Right cardiac atrium (tissue), 5 donors: Measurements from ENCODE around the gene RALGPS2. TPM values are rescaled to one million over a fixed set of nuclear protein-coding genes. Genes with fewer than 3 reads are reported as not detected.
"Not testable (repeated sequence)": the region's sequence is repeated elsewhere in the genome, so short reads cannot be mapped to it uniquely, and the experiment has no call there.

Experiments used
- ATAC-seq, 2 donors: fragments of 200-7000 bp; cut with Tn5 transposase; one replicate each; pipeline versions ENCODE4 v1.8.0 to v1.9.1; 2020; ENCODE audit warnings: moderate library complexity in 2 of 2, mild to moderate bottlenecking in 1 of 2
- DNase-seq, 3 donors: peaks; one replicate each; pipeline ENCODE4 v3.0.0-alpha.2; 2020
- H3K27ac ChIP-seq: one replicate; pipeline ENCODE4 v1.5.1; 2013; ENCODE audit warnings: mild to moderate bottlenecking, low read length, control low read depth, moderate library complexity
- H3K27me3 ChIP-seq: one replicate; pipeline ENCODE4 v1.6.1; 2013; ENCODE audit not compliant: control insufficient read depth, insufficient read depth
- H3K4me1 ChIP-seq: one replicate; pipeline ENCODE4 v1.6.1; 2013; ENCODE audit warnings: low read length; ENCODE audit not compliant: control insufficient read depth, insufficient read depth
- H3K4me3 ChIP-seq: one replicate; pipeline ENCODE4 v1.5.1; 2013; ENCODE audit warnings: low read length, control low read depth
- H3K9me3 ChIP-seq: one replicate; pipeline ENCODE4 v1.6.1; 2013; ENCODE audit warnings: low read length; ENCODE audit not compliant: control insufficient read depth
- WGBS: extraction: QIAGEN DNeasy Blood & Tissue Kit; methylation state at CpG from one replicate; pipeline ENCODE4 v1.1.7; 2013; 5-methylcytosine and 5-hydroxymethylcytosine counted together
- intact Hi-C, 4 donors: fragments of 100-400 bp; cut with DNase I; formaldehyde crosslinking; loops; one replicate each; pipeline versions ENCODE4 v1.11.0 to v1.14.0; 2022 to 2023
- polyA plus RNA-seq: library from polyadenylated mRNA; stranded (reverse); fragments of 200-250 nt; gene quantifications from one replicate; pipeline ENCODE4 v1.2.3, GENCODE V29; 2013
- total RNA-seq, 4 donors: library from RNA; stranded (reverse); fragmentation: NEBNext Ultra II Directional; extraction: Animal tissue kit (Norgen Biotek cat#: 25700); gene quantifications; one replicate each; pipeline ENCODE4 v1.2.1, GENCODE V29; 2021
- donor health status: healthy with polysubstance abuse.
- donor health status: DM: no; HTN: yes; CAD: no.
- donor health status: DM: no; HTN: no; CAD: no.
- donor health status: DM: no; HTN: yes; CAD: no; lungs with severe emphysema.
- donor health status: DM: yes; HTN: yes; CAD: no.

RALGPS2 gene
- total and polyA plus RNA-seq, 5 donors, result 4.6 to 16.8 (median 14.7) TPM

DNA sequence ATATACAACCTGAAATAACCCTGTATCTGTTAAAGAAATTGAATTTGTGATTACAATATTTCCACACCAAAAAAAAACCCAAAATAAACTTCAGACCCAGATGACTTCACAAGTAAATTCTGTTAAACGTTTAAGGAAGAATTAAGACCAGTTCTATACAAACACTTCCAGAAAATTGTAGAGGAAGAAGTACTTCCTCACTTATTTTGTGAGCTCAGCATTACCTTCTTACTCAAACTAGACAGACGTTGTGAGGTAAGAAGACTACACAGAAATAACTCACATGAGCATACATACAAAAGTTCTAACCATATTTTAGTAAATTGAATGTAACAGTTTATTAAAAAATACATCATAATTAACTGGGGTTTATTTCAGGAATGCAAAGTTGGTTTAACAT lies 18.8 kb downstream of the RALGPS2 start:
- ATAC-seq (no peak), DNase-seq (no peak)
- 79% methylated on average over 2 of the region's 2 CpGs for WGBS
- no peaks in the 10 kb centered on the region for H3K27me3 ChIP-seq
- no peaks in the 10 kb centered on the region for H3K9me3 ChIP-seq
- intact Hi-C loops, result no loop called here
- no peaks in the 10 kb centered on the region for H3K4me1 ChIP-seq
- no peak overlapping the region for H3K4me3 ChIP-seq
- H3K27ac ChIP-seq, result no peak overlapping the region

GRCh38 chr1:178745260-178745659 lies 20.2 kb downstream of the RALGPS2 start:
- Histone ChIP-seq H3K4me3 (no peak overlapping the region), H3K27me3 (no peaks in the 10 kb centered on the region), H3K9me3 (no peaks in the 10 kb centered on the region), H3K4me1 (no peaks in the 10 kb centered on the region), H3K27ac (no peak overlapping the region)
- WGBS, result 89% methylated on average over 2 of the region's 2 CpGs
- ATAC-seq (no peak), DNase-seq (no peak)
- intact Hi-C loops, result no loop called here

GRCh38 chr1:178746345-178746744 lies 21.3 kb downstream of the RALGPS2 start:
- Histone ChIP-seq H3K27me3 (no peaks in the 10 kb centered on the region), H3K9me3 (no peaks in the 10 kb centered on the region), H3K27ac (no peak overlapping the region), H3K4me3 (no peak overlapping the region), H3K4me1 (no peaks in the 10 kb centered on the region)
- ATAC-seq, result no peak
- WGBS, result 95% methylated on average over 2 of the region's 2 CpGs
- no peak for DNase-seq
- intact Hi-C loops, result no loop called here

DNA sequence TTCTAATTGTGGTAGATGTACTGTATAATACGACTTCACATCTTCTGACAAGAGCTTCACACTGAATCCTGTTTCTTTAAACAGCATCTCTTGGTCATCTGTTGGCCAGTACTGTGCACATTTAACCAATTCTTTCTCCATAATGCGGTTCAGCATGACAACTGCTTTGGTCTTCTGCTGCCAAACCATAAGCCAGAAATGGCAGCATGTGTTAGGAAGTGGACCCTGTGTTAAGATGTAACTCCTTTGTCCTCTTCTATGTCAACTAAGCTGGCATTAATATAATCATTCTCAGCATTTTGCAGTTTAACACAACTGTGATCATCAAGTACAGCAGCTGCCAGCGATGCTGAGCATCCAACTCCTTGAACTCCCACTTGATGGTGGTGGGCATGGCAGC lies 22.3 kb downstream of the RALGPS2 start:
- DNase-seq, H3K27me3 ChIP-seq, ATAC-seq, H3K4me1 ChIP-seq, H3K4me3 ChIP-seq, H3K9me3 ChIP-seq, H3K27ac ChIP-seq, intact Hi-C loops: not testable (repeated sequence)
- 94% methylated on average over 3 of the region's 3 CpGs for WGBS

DNA sequence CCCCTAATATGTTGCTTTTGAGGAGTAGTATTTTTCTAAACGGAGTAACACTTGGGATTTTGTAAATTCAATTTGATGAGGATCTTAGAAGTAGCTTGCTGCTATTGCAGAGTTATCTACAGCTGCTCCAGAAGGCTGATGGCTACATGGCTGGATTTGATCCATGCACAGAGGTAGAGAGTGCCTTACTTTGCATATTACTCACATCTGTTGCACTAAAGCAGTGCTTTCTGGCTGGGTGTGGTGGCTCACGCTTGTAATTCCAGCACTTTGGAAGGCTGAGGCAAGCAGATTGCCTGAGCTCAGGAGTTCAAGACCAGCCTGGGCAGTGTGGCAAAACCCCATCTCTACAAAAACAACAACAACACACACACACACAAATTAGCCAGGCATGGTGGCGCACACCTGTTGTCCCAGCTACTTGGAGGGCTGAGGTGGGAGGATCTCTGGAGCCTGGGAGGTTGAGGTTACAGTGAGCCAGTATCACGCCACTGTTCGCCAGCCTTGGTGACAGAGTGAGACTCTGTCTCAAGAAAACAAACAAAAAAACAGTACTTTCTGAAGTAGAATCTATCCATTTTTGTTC lies 24.6 kb downstream of the RALGPS2 start:
- Histone ChIP-seq H3K9me3 (no peaks in the 10 kb centered on the region), H3K4me1 (no peaks in the 10 kb centered on the region), H3K4me3 (no peak overlapping the region), H3K27me3 (no peaks in the 10 kb centered on the region), H3K27ac (no peak overlapping the region)
- intact Hi-C loops, result loop anchor here in 3 of 4 donors (5.0 kb wide), 1 partner anchor 207 kb away; no protein-coding TSS in a partner anchor
- ATAC-seq, result no peak
- DNase-seq, result no peak
- WGBS, result 95% methylated on average over 5 of the region's 5 CpGs

DNA sequence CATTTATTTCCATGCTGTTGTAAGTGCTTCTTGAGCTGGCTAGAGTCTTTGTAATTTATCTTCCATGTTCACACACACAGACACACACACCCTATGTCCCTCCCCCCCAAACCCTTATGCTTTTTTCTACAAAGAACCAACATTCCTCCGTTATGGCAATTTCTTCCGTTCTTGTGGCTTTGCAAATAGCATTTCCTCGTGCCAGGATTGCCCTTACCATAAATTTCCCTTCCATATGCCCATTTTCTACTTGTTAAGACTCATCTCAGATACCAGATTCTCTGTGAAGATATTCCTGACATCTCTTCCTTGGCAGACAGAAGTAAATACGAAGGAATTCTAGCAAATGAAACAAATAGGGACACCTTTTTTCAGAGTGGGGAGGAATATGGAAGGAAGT lies 26.0 kb downstream of the RALGPS2 start:
- no peaks in the 10 kb centered on the region for H3K9me3 ChIP-seq
- H3K4me3 ChIP-seq, result no peak overlapping the region
- no peak overlapping the region for H3K27ac ChIP-seq
- intact Hi-C loops, result loop anchor here in 3 of 4 donors (5.0 kb wide), 1 partner anchor 209 kb away; no protein-coding TSS in a partner anchor
- no peak for ATAC-seq
- no peaks in the 10 kb centered on the region for H3K27me3 ChIP-seq
- DNase-seq, result no peak
- H3K4me1 ChIP-seq, result no peaks in the 10 kb centered on the region
- WGBS, result 68% methylated on average over 4 of the region's 4 CpGs

DNA sequence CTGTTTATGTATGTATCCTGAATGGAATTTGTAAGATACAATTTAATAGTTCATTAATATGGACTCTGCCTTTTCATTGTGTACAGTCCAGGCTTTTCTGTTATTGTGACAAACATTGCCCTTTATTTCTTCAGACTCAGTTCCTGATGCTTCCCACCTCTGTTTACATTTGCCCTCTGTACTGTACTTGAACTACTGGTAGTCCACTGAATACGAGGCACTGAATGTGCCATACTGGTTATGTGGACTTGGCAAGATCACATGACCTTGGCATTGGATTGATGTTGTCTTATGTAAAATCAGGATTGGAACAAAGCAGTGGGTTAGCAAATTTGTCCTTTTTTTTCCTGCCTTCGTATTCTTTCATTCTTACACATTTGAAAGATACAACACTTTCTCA lies 27.8 kb downstream of the RALGPS2 start:
- intact Hi-C loops, result loop anchor here in 3 of 4 donors (5.0 kb wide), 1 partner anchor 211 kb away; no protein-coding TSS in a partner anchor
- no peak for ATAC-seq
- 41% methylated on average over 2 of the region's 2 CpGs for WGBS
- DNase-seq, result no peak
- Histone ChIP-seq H3K27me3 (no peaks in the 10 kb centered on the region), H3K4me1 (no peaks in the 10 kb centered on the region), H3K4me3 (no peak overlapping the region), H3K27ac (no peak overlapping the region), H3K9me3 (no peaks in the 10 kb centered on the region)

- intact Hi-C loops, result loop anchor here (2.0 to 5.0 kb wide), 2 partner anchors 212 kb away; no protein-coding TSS in a partner anchor
- not testable (repeated sequence) for H3K27ac ChIP-seq, H3K27me3 ChIP-seq, DNase-seq, H3K4me1 ChIP-seq, H3K4me3 ChIP-seq, ATAC-seq, H3K9me3 ChIP-seq
- WGBS, result 93% methylated on average over 3 of the region's 3 CpGs
Observed at GRCh38 chr1:178754655-178755256, 29.7 kb downstream of the RALGPS2 start.

DNA sequence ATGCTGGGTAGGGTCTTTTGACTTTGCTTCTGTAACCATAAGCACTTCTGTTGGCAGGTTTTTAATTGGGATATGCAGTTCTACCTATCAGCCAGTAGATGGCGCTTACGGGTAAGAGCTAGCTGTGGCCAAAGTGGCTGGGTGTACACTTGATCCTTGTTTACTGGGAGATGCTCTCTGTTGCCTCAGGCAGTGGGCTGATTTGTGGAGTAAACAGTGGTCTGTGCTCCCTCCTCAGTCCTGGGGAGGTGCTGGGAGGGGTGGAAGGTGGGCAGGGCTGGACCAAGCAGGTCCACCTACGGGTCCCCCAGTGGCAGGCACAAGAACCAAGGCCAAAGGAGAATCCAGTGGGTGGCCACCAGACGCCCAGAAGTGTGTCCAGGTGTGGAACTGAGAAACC lies 43.4 kb downstream of the RALGPS2 start:
- Histone ChIP-seq H3K4me3 (no peak overlapping the region), H3K9me3 (peaks cover 2% of the 10 kb centered on the region), H3K4me1 (no peaks in the 10 kb centered on the region), H3K27ac (no peak overlapping the region), H3K27me3 (no peaks in the 10 kb centered on the region)
- ATAC-seq (peak in 1 of 2 donors; percentile 38), DNase-seq (no peak)
- intact Hi-C loops, result loop anchor here in 1 of 4 donors (5.0 kb wide), 1 partner anchor 234 kb away; no protein-coding TSS in a partner anchor
- WGBS, result 58% methylated on average over 4 of the region's 4 CpGs

- Histone ChIP-seq H3K4me1 (no peaks in the 10 kb centered on the region), H3K9me3 (peaks cover 2% of the 10 kb centered on the region), H3K27me3 (no peaks in the 10 kb centered on the region), H3K27ac (no peak overlapping the region), H3K4me3 (no peak overlapping the region)
- no peak for ATAC-seq
- DNase-seq, result no peak
- intact Hi-C loops, result loop anchor here in 1 of 4 donors (10.0 kb wide), 1 partner anchor 232 kb away; no protein-coding TSS in a partner anchor
- WGBS, result 86% methylated on average over 5 of the region's 5 CpGs
Observed at GRCh38 chr1:178772952-178773351, 47.9 kb downstream of the RALGPS2 start.

DNA sequence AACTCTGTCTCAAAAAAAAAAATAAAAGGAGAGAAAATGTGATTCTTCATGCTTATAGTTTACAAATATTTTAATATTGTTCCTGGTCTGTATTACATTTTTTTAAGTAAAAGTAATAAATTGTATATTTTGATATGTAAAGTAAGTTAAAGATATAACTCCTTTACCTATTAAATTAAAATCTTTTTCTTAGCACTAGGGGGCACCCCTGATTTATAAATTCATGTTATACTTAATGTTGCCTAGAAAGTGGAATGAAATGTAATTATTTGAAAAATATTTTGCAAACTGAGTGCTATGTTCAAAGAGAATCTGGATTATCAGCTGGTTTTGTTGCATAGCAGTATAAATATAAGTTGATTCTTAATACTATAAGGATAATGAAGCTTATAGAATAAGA lies 49.2 kb downstream of the RALGPS2 start:
- intact Hi-C loops, result loop anchor here in 1 of 4 donors (10.0 kb wide), 1 partner anchor 231 kb away; no protein-coding TSS in a partner anchor
- Histone ChIP-seq H3K4me3 (no peak overlapping the region), H3K4me1 (no peaks in the 10 kb centered on the region), H3K27me3 (no peaks in the 10 kb centered on the region), H3K9me3 (peaks cover 2% of the 10 kb centered on the region), H3K27ac (no peak overlapping the region)
- no peak for DNase-seq
- no peak for ATAC-seq
